DND-41 (cell line): ENCODE measurements around the gene GALNT6.
A peak's percentile ranks its signal among the peaks of the same experiment; 100 is the strongest.

ENCODE experiments used
- ATAC-seq: fragments of 200-7000 bp; cut with Tn5 transposase; 3 replicates; pipeline ENCODE4 v1.9.1; 2021; ENCODE audit warnings: low read depth; ENCODE audit not compliant: insufficient read depth
- DNase-seq: peaks from one replicate; pipeline ENCODE4 v3.0.0-alpha.2; 2020
- H2AFZ ChIP-seq: 2 replicates; pipeline ENCODE4 v1.6.0; 2012; ENCODE audit warnings: low read depth, low read length
- H3K27ac ChIP-seq: 2 replicates; pipeline ENCODE4 v1.5.1; 2012; ENCODE audit warnings: low read length, inconsistent platforms
- H3K27me3 ChIP-seq: fragments of 200-600 bp; sonication (generic); 2 replicates; pipeline ENCODE4 v1.6.0; 2012; ENCODE audit warnings: low read length, mild to moderate bottlenecking, inconsistent platforms; ENCODE audit not compliant: insufficient read depth, poor library complexity
- H3K36me3 ChIP-seq: 2 replicates; pipeline ENCODE4 v1.5.1; 2012; ENCODE audit warnings: low read length, inconsistent platforms; ENCODE audit not compliant: insufficient read depth
- H3K4me1 ChIP-seq: 2 replicates; pipeline ENCODE4 v1.5.1; 2012; ENCODE audit warnings: mild to moderate bottlenecking, low read length; ENCODE audit not compliant: insufficient read depth
- H3K4me2 ChIP-seq: 2 replicates; pipeline ENCODE4 v1.6.0; 2012; ENCODE audit warnings: mild to moderate bottlenecking, moderate library complexity, low read length, inconsistent platforms; ENCODE audit not compliant: insufficient read depth
- H3K4me3 ChIP-seq, 2 experiments: fragments of 200-600 bp in 1 of 2; shearing (Covaris generic) in 1 of 2; 2 replicates each; pipeline ENCODE4 v1.5.1; 2012 to 2016; ENCODE audit warnings: inconsistent platforms in 2 of 2, low read length in 2 of 2, mild to moderate bottlenecking in 2 of 2, low read depth in 1 of 2, moderate library complexity in 1 of 2
- H3K79me2 ChIP-seq: 2 replicates; pipeline ENCODE4 v1.6.0; 2012; ENCODE audit warnings: low read length, inconsistent platforms; ENCODE audit not compliant: insufficient read depth
- H3K9ac ChIP-seq: 2 replicates; pipeline ENCODE4 v1.6.0; 2012; ENCODE audit warnings: low read depth, mild to moderate bottlenecking, inconsistent platforms, low read length, moderate library complexity
- H3K9me3 ChIP-seq: 2 replicates; pipeline ENCODE4 v1.5.1; 2012; ENCODE audit warnings: low read length, moderate library complexity, mild to moderate bottlenecking, inconsistent platforms; ENCODE audit not compliant: insufficient read depth, severe bottlenecking
- H4K20me1 ChIP-seq: 2 replicates; pipeline ENCODE4 v1.6.0; 2012; ENCODE audit warnings: low read length; ENCODE audit not compliant: insufficient read depth
- CTCF ChIP-seq: IDR thresholded peaks from 2 replicates; pipeline ENCODE4 v1.5.1; 2012; ENCODE audit warnings: borderline replicate concordance, low read length, moderate library complexity, mild to moderate bottlenecking; ENCODE audit not compliant: poor library complexity, severe bottlenecking; ENCODE audit errors: extremely low read depth
- EZH2 ChIP-seq: IDR thresholded peaks from 3 replicates; pipeline ENCODE4 v1.6.1; 2012; ENCODE audit warnings: borderline replicate concordance, low read depth, mild to moderate bottlenecking, moderate library complexity, low read length, inconsistent platforms; ENCODE audit not compliant: severe bottlenecking

Gene GALNT6

GRCh38 chr12:51323966-51324895 is 67.0 kb downstream of the GALNT6 start, which contains the start of gene BIN2:
Gene BIN2, minus strand, starts transcription at chr12:51324174. Its CDS starts 72 bp downstream, at chr12:51324102.
- peak within 1 kb of the TSS; percentile 21 to 57; a peak in 3 of 4 replicates for H3K4me3 ChIP-seq
- H3K79me2 ChIP-seq, result peaks cover 15% of the 10 kb centered on the region
- no peaks in the 10 kb centered on the region for H3K36me3 ChIP-seq
- H3K27me3 ChIP-seq, result no peaks in the 10 kb centered on the region
- DNase-seq, result peak; percentile 89
- TF ChIP-seq CTCF, result no peak
- no peak for TF ChIP-seq EZH2
- no peaks in the 10 kb centered on the region for H3K9me3 ChIP-seq
- H3K9ac ChIP-seq, result peak within 1 kb of the TSS; percentile 65
- peak; percentile 76 for ATAC-seq
- no peak within 1 kb of the TSS; the same call in 1 of the 2 replicates for H2AFZ ChIP-seq
- H4K20me1 ChIP-seq, result no peaks in the 10 kb centered on the region
- H3K4me1 ChIP-seq, result peaks cover 80% of the 10 kb centered on the region
- H3K27ac ChIP-seq, result peak within 1 kb of the TSS; percentile 86
- peak within 1 kb of the TSS; percentile 66 for H3K4me2 ChIP-seq

- no peak for TF ChIP-seq CTCF
- TF ChIP-seq EZH2, result no peak
- no peaks in the 10 kb centered on the region for H3K9me3 ChIP-seq
- H3K27me3 ChIP-seq, result no peaks in the 10 kb centered on the region
- H3K9ac ChIP-seq, result peak overlapping the region; percentile 65
- H4K20me1 ChIP-seq, result no peaks in the 10 kb centered on the region
- H3K4me2 ChIP-seq, result peak overlapping the region; percentile 66
- DNase-seq, result peak; percentile 39
- peak overlapping the region; percentile 21 to 57; a peak in 3 of 4 replicates for H3K4me3 ChIP-seq
- no peak overlapping the region; the same call in 1 of the 2 replicates for H2AFZ ChIP-seq
- H3K36me3 ChIP-seq, result no peaks in the 10 kb centered on the region
- H3K79me2 ChIP-seq, result peaks cover 15% of the 10 kb centered on the region
- peak; percentile 13; the same call in 2 of the 3 replicates for ATAC-seq
- peaks cover 87% of the 10 kb centered on the region for H3K4me1 ChIP-seq
- peak overlapping the region; percentile 86 for H3K27ac ChIP-seq
Measured at GRCh38 chr12:51323317-51323960, 67.8 kb downstream of the GALNT6 start.

- ATAC-seq, result no peak
- TF ChIP-seq CTCF (no peak), EZH2 (no peak)
- H3K4me3 ChIP-seq, result peak overlapping the region in 1 of 2 experiments; percentile 57; a peak in 2 of 4 replicates
- no peaks in the 10 kb centered on the region for H3K9me3 ChIP-seq
- DNase-seq, result peak; percentile 28
- H4K20me1 ChIP-seq, result no peaks in the 10 kb centered on the region
- H3K4me2 ChIP-seq, result peak overlapping the region; percentile 66
- H3K9ac ChIP-seq, result peak overlapping the region; percentile 65
- H3K27me3 ChIP-seq, result no peaks in the 10 kb centered on the region
- H2AFZ ChIP-seq, result 0 out of 2 replicates have a peak overlapping the region, but pooled peaks have one; percentile 16
- H3K79me2 ChIP-seq, result peaks cover 15% of the 10 kb centered on the region
- no peaks in the 10 kb centered on the region for H3K36me3 ChIP-seq
- peak overlapping the region; percentile 86 for H3K27ac ChIP-seq
- H3K4me1 ChIP-seq, result peaks cover 88% of the 10 kb centered on the region
Measured at GRCh38 chr12:51322452-51322851, 68.8 kb downstream of the GALNT6 start.
